Right forelimb (tissue), 1 donor: ENCODE data around the gene GDF10.
A peak's percentile ranks its signal among the peaks of the same experiment; 100 is the strongest.

Experiments
- DNase-seq: peaks from one replicate; pipeline ENCODE4 v3.0.0-alpha.2; 2018

The GDF10 gene

DNA sequence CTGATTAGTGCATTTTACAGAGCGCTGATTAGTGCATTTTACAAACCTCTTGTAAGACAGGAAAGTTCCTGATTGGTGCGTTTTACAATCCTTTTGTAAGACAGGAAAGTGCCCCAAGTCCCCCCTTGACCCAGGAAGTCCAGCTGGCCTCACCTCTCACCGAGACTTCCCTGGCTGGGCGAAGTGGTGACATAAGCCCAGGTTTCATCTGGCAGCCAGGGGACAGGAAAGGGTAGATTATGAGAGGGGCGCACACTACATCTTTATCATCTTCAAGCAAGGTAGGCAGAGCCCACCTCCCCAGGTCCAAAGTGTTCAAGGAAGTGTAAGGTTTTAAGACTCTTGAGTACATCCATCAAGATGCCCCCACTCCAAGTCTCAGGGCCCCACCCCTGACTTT lies 5.5 kb upstream of the GDF10 start:
- DNase-seq: peak; percentile 15

- no peak for DNase-seq
These were observed 4.6 kb upstream of the GDF10 start for GRCh38 chr10:47295411-47295810.

GRCh38 chr10:47296156-47296894 lies 3.7 kb upstream of the GDF10 start:
- peak; percentile 58 for DNase-seq

GRCh38 chr10:47296941-47297340 lies 3.1 kb upstream of the GDF10 start:
- DNase-seq: no peak

GRCh38 chr10:47297866-47298540 lies 2.0 kb upstream of the GDF10 start:
- no peak for DNase-seq

GRCh38 chr10:47298715-47299114 lies 1.3 kb upstream of the GDF10 start:
- DNase-seq: no peak

GRCh38 chr10:47300429-47300931 lies 483 bp downstream of the GDF10 start:
- peak; percentile 51 for DNase-seq

DNA sequence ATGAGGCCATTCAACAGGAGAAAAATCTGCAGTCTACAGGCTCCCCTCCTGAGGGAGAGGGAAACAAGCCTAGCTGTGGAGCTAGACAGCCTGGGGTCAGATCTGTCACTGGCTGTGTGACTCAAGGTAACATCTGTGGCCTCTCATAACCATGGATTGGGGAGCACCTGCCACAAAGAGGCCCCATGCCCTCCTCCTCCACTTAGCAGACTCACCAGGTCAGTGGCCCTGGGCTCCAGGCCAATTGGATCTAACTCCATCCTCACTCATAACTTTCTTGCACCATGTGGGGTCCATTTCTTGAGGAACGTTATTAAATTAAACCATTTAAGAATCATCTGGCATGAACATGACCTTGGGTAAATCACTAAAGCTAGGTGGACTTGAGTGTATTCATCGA lies 1.8 kb downstream of the GDF10 start:
- no peak for DNase-seq

DNA sequence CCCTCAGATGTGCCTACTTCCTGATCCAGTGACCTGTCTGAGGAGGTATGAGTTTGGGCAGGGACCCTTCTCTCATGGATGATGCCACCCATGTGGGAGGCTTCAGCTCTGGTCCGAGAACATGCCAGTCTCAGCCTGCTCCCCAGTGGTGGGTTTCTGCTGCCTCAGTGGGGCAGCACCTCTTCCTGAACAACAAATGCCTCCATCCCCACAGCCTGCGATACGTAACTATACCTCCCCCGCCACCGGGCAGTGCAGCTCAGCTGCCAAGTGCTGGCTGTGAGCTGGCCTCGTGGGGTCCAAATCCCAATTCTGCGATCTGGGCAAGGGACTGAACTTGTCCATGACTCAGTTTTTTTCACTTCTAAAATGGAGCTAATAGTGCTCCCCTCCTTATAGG lies 3.1 kb downstream of the GDF10 start:
- DNase-seq: no peak

- DNase-seq: no peak
These were observed 3.9 kb downstream of the GDF10 start for GRCh38 chr10:47303866-47304265.

DNA sequence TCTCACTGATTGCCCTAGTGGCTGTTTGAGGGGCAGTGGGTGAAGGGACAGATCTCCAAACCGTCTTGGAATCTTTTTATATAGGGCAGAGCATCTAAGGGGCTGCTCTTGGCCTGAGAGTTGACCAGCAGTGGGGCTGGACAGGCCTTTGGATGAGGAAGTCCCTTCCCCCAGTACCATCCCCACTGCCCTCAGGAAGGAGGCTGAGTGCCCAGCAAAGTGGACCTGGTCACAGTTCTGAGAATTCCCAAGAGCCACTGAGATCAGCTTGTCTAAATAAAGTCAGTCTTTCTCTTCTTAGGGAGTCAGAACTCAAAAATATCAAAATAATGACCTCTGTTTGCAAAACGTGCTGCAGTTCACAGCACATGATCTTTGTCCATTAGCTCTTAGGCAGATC lies 5.6 kb downstream of the GDF10 start:
- no peak for DNase-seq

DNA sequence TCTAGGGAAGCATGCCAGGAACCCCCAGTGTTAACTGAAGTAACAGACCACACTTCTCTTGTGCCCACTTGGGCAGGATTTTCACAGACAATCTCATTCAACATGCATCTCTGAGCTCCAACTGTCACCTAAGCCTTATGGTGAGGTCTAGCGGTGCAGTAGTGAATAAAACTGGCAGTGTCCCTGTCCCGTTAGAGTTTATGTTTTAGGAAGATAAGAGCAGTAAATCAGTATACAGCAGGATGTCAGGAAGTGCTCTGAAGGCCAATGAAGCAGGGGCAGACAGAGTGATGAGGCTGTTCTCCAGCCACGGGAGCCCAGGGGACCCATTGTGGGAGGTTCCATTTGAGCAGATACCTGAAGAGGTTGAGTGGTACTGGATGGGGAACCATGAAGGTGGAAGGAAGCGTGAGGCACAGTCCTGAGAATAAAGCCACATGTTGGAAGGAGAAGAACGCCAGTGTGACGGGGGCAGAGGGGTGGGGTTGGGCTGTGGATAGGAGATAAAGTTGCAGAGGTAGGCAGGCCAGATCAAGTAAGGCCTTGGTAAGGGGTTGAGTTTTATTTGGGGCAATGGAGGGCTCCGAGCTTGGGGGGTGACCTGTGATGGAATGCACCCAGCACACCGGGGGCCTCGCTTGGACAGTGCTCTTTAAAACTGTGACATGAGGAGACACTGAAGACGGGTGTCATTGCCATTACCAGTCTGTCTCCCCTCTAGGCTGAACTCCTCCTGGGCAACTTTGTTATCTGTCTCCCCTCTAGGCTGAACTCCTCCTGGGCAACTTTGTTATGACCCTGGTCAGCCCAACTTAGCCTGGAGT lies 6.6 kb downstream of the GDF10 start:
- no peak for DNase-seq

DNA sequence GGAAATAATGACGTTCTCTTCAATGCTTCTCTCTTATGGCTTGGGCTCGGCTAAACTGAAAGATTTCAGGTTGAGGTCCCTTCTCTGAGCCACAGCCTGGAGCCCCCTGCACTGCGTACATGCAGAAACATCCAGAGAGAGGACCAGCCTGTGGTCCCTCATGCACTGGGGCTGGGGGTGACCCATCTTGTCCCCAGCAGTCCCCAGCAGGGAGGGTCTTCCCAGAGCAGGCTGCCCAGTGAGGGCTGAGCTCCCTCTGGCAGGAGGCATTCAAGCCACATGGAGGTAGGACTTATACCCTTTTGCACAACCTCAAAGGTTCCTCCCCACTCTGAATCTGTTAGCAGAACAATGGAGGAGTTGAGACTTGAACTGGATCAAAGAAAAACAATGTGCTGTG lies 7.4 kb downstream of the GDF10 start:
- no peak for DNase-seq

- DNase-seq: no peak
These were observed 8.8 kb downstream of the GDF10 start for GRCh38 chr10:47308775-47309174.

DNA sequence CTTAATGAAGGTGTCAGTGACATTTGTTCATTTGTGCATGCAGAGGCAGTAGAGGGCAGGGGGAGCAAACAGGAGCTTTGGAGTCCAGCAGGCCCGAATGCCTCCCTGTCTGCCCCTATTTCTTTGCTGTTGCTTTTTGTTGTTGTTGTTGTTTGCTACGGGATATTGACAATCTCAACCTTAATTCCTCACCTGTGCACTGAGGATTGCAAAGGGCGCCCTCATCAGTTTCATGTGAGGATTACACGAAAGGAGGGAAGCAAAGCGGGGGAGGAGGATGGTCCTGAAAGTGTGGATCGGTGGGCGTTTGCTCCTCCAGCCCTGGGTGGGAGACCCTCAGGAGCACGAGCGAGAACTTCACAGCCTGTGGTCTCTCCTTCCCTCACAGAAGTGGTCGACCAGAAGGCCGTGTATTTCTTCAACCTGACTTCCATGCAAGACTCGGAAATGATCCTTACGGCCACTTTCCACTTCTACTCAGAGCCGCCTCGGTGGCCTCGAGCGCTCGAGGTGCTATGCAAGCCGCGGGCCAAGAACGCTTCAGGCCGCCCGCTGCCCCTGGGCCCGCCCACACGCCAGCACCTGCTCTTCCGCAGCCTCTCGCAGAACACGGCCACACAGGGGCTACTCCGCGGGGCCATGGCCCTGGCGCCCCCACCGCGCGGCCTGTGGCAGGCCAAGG lies 9.6 kb downstream of the GDF10 start:
- DNase-seq: no peak

DNA sequence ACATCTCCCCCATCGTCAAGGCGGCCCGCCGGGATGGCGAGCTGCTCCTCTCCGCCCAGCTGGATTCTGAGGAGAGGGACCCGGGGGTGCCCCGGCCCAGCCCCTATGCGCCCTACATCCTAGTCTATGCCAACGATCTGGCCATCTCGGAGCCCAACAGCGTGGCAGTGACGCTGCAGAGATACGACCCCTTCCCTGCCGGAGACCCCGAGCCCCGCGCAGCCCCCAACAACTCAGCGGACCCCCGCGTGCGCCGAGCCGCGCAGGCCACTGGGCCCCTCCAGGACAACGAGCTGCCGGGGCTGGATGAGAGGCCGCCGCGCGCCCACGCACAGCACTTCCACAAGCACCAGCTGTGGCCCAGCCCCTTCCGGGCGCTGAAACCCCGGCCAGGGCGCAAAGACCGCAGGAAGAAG lies 10.1 kb downstream of the GDF10 start:
- DNase-seq: no peak

GRCh38 chr10:47311193-47311931 lies 11.4 kb downstream of the GDF10 start:
- no peak for DNase-seq

GRCh38 chr10:47311932-47312662 lies 12.1 kb downstream of the GDF10 start:
- peak; percentile 89 for DNase-seq

- DNase-seq: no peak
These were observed 12.6 kb downstream of the GDF10 start for GRCh38 chr10:47312663-47312995.

DNA sequence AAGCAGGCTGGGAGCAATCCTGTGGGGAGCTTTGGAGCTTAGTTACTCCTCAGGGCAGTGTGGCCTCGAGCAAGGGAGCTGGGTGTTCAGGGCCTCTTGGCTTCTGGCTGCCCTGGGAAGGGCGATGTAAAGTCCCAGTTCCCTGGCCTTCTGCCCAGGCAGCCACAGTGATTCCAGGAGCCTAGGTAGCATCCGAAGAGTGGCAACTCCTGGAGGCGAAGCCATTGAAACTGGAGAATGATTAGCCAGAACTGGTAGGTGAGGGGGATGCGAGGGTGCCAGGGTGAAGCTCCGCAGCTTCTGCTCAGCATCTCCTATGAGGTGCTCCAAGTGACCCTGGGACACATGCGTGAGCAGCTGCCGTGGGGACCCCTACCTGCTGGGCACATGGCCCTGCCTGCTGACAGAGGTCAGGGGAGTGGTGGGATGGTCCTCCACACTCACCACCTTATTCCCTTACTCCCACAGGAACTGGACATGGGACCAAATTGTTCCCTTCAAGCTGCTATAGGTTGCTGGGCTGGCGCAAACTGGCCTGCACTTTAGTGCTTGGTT lies 14.5 kb downstream of the GDF10 start:
- no peak for DNase-seq

DNA sequence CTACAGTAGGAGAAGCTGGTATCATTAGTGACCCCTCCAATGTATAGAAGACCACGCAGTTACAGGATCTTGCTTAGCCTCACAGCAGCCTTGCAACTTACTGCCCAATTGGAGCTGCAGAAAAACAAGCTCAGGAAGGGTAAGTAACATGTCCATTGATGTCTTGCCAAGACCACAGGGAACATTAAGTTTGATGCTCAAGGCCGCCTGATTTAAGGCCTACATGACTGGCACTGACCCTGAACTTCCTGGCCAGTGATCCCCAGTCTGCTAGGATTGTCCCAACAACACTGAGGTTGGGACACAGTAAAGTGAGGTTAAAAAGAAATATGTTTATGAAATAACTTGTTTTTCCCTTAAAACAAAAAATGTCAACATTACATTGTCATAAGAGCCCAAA lies 15.4 kb downstream of the GDF10 start:
- DNase-seq: no peak
